Fibroblast of lung (primary cell): ENCODE results near the gene RASSF3. TPM values are rescaled to one million over a fixed set of nuclear protein-coding genes. Genes with fewer than 3 reads are reported as not detected.

ENCODE experiments used
- DNase-seq, 2 donors: peaks; one replicate each; pipeline versions ENCODE4 v3.0.0 to v3.0.0-alpha.2; 2010; ENCODE audit warnings: low read depth in 2 of 2
- H2AFZ ChIP-seq: 2 replicates; pipeline ENCODE4 v1.5.1; 2012; ENCODE audit warnings: low read length, control low read depth, inconsistent platforms
- H3K27ac ChIP-seq: 2 replicates; pipeline ENCODE4 v1.5.1; 2011; ENCODE audit warnings: low read length, control low read depth; ENCODE audit not compliant: insufficient read depth
- H3K27me3 ChIP-seq: 2 replicates; pipeline ENCODE4 v1.5.1; 2011; ENCODE audit warnings: mild to moderate bottlenecking, low read length; ENCODE audit not compliant: control insufficient read depth, insufficient read depth
- H3K36me3 ChIP-seq: 2 replicates; pipeline ENCODE4 v1.5.1; 2011; ENCODE audit warnings: low read length; ENCODE audit not compliant: control insufficient read depth, insufficient read depth
- H3K4me1 ChIP-seq: 2 replicates; pipeline ENCODE4 v1.5.1; 2011; ENCODE audit warnings: low read length; ENCODE audit not compliant: control insufficient read depth, insufficient read depth; ENCODE audit errors: extremely low read depth
- H3K4me2 ChIP-seq: 2 replicates; pipeline ENCODE4 v1.5.1; 2011; ENCODE audit warnings: low read length, control low read depth; ENCODE audit not compliant: insufficient read depth; ENCODE audit errors: extremely low read depth
- H3K4me3 ChIP-seq, 4 experiments: fragments of 200-600 bp in 1 of 4; sonication (generic) in 1 of 4; replicated peaks in 1 of 4; 2 replicates each; pipeline ENCODE4 v1.5.1; 2011 to 2016; ENCODE audit warnings: low read length in 4 of 4, low read depth in 3 of 4, mild to moderate bottlenecking in 3 of 4, control low read depth in 2 of 4, inconsistent platforms in 1 of 4, mixed read lengths in 1 of 4; ENCODE audit not compliant: insufficient read depth in 1 of 4; ENCODE audit errors: control extremely low read depth in 1 of 4
- H3K79me2 ChIP-seq: 2 replicates; pipeline ENCODE4 v1.5.1; 2012; ENCODE audit warnings: mild to moderate bottlenecking, low read length, inconsistent platforms; ENCODE audit not compliant: control insufficient read depth, insufficient read depth
- H3K9ac ChIP-seq: 2 replicates; pipeline ENCODE4 v1.5.1; 2011; ENCODE audit warnings: mild to moderate bottlenecking, low read length, control low read depth; ENCODE audit not compliant: insufficient read depth
- H3K9me3 ChIP-seq: 2 replicates; pipeline ENCODE4 v1.5.1; 2012; ENCODE audit warnings: low read depth, low read length; ENCODE audit not compliant: control insufficient read depth, insufficient read depth
- H4K20me1 ChIP-seq: 2 replicates; pipeline ENCODE4 v1.5.1; 2011; ENCODE audit warnings: low read length; ENCODE audit not compliant: control insufficient read depth, insufficient read depth; ENCODE audit errors: extremely low read depth
- CTCF ChIP-seq, 2 donors: IDR thresholded peaks in 1 of 2; conservative IDR thresholded peaks in 1 of 2; 1 replicate in 1 of 2; 2 replicates in 1 of 2; pipeline ENCODE4 v1.5.1; 2011 to 2012; ENCODE audit warnings: low read length in 2 of 2, control low read depth in 1 of 2, inconsistent platforms in 1 of 2, low read depth in 1 of 2, mild to moderate bottlenecking in 1 of 2
- EZH2 ChIP-seq: IDR thresholded peaks from 2 replicates; pipeline ENCODE4 v1.5.1; 2012; ENCODE audit warnings: low read length, control low read depth, mild to moderate bottlenecking; ENCODE audit errors: missing control alignments
- polyA plus RNA-seq, 2 donors: library from polyadenylated mRNA; depleted of rRNA in 1 of 2; stranded (reverse) in 1 of 2; unstranded in 1 of 2; fragments of >200 nt; gene quantifications; 2 replicates each; pipeline ENCODE4 v1.2.1, GENCODE V29; 2011 to 2012; ENCODE audit warnings: missing spikeins in 1 of 2
- total RNA-seq: library from RNA; depleted of rRNA; stranded (reverse); fragments of >200 nt; gene quantifications from 2 replicates; pipeline ENCODE4 v1.2.1, GENCODE V29; 2014

RASSF3 gene
- total and polyA plus RNA-seq, 2 donors (not counting 1 experiment from before 2014, with no cell fraction given) = 37.7 to 45.9 TPM

- no peaks in the 10 kb centered on the region for H3K36me3 ChIP-seq
- no peaks in the 10 kb centered on the region for H3K27me3 ChIP-seq
- no peaks in the 10 kb centered on the region for H3K9me3 ChIP-seq
- H3K4me2 ChIP-seq = no peak overlapping the region
- no peak overlapping the region for H3K4me3 ChIP-seq
- no peaks in the 10 kb centered on the region for H4K20me1 ChIP-seq
- peaks cover 3% of the 10 kb centered on the region for H3K4me1 ChIP-seq
- no peak overlapping the region for H2AFZ ChIP-seq
- H3K27ac ChIP-seq = no peak overlapping the region
- peaks cover 26% of the 10 kb centered on the region for H3K79me2 ChIP-seq
- TF ChIP-seq EZH2 = no peak
- TF ChIP-seq CTCF (conservative IDR thresholded peaks at IDR 0.05 in 1 of 2, IDR thresholded peaks at IDR 0.05 in 1 of 2; ENCODE audit: low read depth in 1 of 2, low read length in 2 of 2) = no peak
- H3K9ac ChIP-seq = no peak overlapping the region
- DNase-seq = no peak
Measured at GRCh38 chr12:64649487-64649886, 39.2 kb downstream of the RASSF3 start.

GRCh38 chr12:64650762-64651161, 40.5 kb downstream of the RASSF3 start:
- Histone ChIP-seq H3K4me1 (peaks cover 3% of the 10 kb centered on the region), H3K27me3 (no peaks in the 10 kb centered on the region), H3K36me3 (no peaks in the 10 kb centered on the region), H3K9me3 (no peaks in the 10 kb centered on the region), H3K27ac (no peak overlapping the region), H4K20me1 (no peaks in the 10 kb centered on the region), H3K4me2 (no peak overlapping the region), H3K4me3 (no peak overlapping the region), H3K79me2 (peaks cover 27% of the 10 kb centered on the region), H3K9ac (no peak overlapping the region), H2AFZ (no peak overlapping the region)
- DNase-seq = peak in 1 of 2 donors; percentile 39
- TF ChIP-seq EZH2 = no peak

- Histone ChIP-seq H3K27ac (no peak overlapping the region), H2AFZ (no peak overlapping the region), H4K20me1 (no peaks in the 10 kb centered on the region), H3K9me3 (no peaks in the 10 kb centered on the region), H3K79me2 (peaks cover 26% of the 10 kb centered on the region), H3K36me3 (no peaks in the 10 kb centered on the region), H3K4me2 (no peak overlapping the region), H3K9ac (no peak overlapping the region), H3K4me1 (peaks cover 3% of the 10 kb centered on the region), H3K4me3 (no peak overlapping the region), H3K27me3 (no peaks in the 10 kb centered on the region)
- TF ChIP-seq EZH2 = no peak
- TF ChIP-seq CTCF (conservative IDR thresholded peaks at IDR 0.05 in 1 of 2, IDR thresholded peaks at IDR 0.05 in 1 of 2; ENCODE audit: low read depth in 1 of 2, low read length in 2 of 2) = no peak
- DNase-seq = no peak
Measured at GRCh38 chr12:64652346-64652745, 42.1 kb downstream of the RASSF3 start.
